KMS-11 (cell line): ENCODE results near the gene FAM229A.

Experiments
- H2AFZ ChIP-seq: fragments of 200-600 bp; sonication (generic); 2 replicates; pipeline ENCODE4 v1.6.1; 2016; ENCODE audit warnings: antibody characterized with exemption, mixed run types, low read depth
- H3K27ac ChIP-seq: fragments of 200-600 bp; sonication (generic); 2 replicates; pipeline ENCODE4 v1.6.1; 2016; ENCODE audit warnings: mild to moderate bottlenecking, mixed run types
- H3K27me3 ChIP-seq: fragments of 200-600 bp; sonication (generic); 2 replicates; pipeline ENCODE4 v1.6.1; 2017; ENCODE audit warnings: mild to moderate bottlenecking, low read depth, mixed run types, moderate library complexity; ENCODE audit not compliant: insufficient read depth
- H3K36me3 ChIP-seq: fragments of 200-600 bp; sonication (generic); 2 replicates; pipeline ENCODE4 v1.6.1; 2017; ENCODE audit warnings: mild to moderate bottlenecking, mixed run types; ENCODE audit not compliant: insufficient read depth
- H3K4me1 ChIP-seq: fragments of 200-600 bp; sonication (generic); 2 replicates; pipeline ENCODE4 v1.6.1; 2016; ENCODE audit warnings: mild to moderate bottlenecking, low read depth, mixed run types; ENCODE audit not compliant: poor library complexity, severe bottlenecking
- H3K4me2 ChIP-seq: fragments of 200-600 bp; sonication (generic); 2 replicates; pipeline ENCODE4 v1.7.0; 2016; ENCODE audit warnings: mild to moderate bottlenecking, mixed run types
- H3K4me3 ChIP-seq: fragments of 200-600 bp; sonication (generic); IDR thresholded peaks from 2 replicates; pipeline ENCODE4 v1.6.1; 2017; ENCODE audit warnings: low read depth, low read length, mixed read lengths; ENCODE audit not compliant: insufficient read depth
- H3K79me2 ChIP-seq: fragments of 200-600 bp; sonication (generic); 2 replicates; pipeline ENCODE4 v1.6.1; 2016; ENCODE audit warnings: low read depth, mixed run types; ENCODE audit not compliant: insufficient read depth
- H3K9ac ChIP-seq: fragments of 200-600 bp; sonication (generic); 2 replicates; pipeline ENCODE4 v1.6.1; 2016; ENCODE audit warnings: mild to moderate bottlenecking, mixed run types
- H4K20me1 ChIP-seq: fragments of 200-600 bp; sonication (generic); 2 replicates; pipeline ENCODE4 v1.6.1; 2016; ENCODE audit warnings: mild to moderate bottlenecking, mixed run types; ENCODE audit not compliant: insufficient read depth
- TF ChIP-seq, protein P1 (sequence below): fragments of 200-600 bp; sonication (generic); conservative IDR thresholded peaks from 2 replicates; pipeline ENCODE4 v1.6.1; 2017; ENCODE audit warnings: low read depth, mild to moderate bottlenecking, antibody characterized with exemption, low read length, moderate library complexity, mixed read lengths

The FAM229A gene

DNA sequence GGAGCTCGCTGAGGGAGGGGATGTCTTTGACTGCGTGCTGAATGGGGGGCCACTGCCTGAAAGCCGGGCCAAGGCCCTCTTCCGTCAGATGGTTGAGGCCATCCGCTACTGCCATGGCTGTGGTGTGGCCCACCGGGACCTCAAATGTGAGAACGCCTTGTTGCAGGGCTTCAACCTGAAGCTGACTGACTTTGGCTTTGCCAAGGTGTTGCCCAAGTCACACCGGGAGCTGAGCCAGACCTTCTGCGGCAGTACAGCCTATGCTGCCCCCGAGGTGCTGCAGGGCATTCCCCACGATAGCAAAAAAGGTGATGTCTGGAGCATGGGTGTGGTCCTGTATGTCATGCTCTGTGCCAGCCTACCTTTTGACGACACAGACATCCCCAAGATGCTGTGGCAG is 1.4 kb upstream of the FAM229A start:
- no peak overlapping the region for H3K27ac ChIP-seq
- H3K4me1 ChIP-seq: no peaks in the 10 kb centered on the region
- no peak overlapping the region for H3K4me3 ChIP-seq
- no peaks in the 10 kb centered on the region for H3K79me2 ChIP-seq
- no peak overlapping the region for H3K4me2 ChIP-seq
- no peaks in the 10 kb centered on the region for H4K20me1 ChIP-seq
- H3K36me3 ChIP-seq: no peaks in the 10 kb centered on the region
- H3K9ac ChIP-seq: no peak overlapping the region
- no peaks in the 10 kb centered on the region for H3K27me3 ChIP-seq
- H2AFZ ChIP-seq: no peak overlapping the region
- TF ChIP-seq, protein P1, sequence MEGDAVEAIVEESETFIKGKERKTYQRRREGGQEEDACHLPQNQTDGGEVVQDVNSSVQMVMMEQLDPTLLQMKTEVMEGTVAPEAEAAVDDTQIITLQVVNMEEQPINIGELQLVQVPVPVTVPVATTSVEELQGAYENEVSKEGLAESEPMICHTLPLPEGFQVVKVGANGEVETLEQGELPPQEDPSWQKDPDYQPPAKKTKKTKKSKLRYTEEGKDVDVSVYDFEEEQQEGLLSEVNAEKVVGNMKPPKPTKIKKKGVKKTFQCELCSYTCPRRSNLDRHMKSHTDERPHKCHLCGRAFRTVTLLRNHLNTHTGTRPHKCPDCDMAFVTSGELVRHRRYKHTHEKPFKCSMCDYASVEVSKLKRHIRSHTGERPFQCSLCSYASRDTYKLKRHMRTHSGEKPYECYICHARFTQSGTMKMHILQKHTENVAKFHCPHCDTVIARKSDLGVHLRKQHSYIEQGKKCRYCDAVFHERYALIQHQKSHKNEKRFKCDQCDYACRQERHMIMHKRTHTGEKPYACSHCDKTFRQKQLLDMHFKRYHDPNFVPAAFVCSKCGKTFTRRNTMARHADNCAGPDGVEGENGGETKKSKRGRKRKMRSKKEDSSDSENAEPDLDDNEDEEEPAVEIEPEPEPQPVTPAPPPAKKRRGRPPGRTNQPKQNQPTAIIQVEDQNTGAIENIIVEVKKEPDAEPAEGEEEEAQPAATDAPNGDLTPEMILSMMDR: no peak

DNA sequence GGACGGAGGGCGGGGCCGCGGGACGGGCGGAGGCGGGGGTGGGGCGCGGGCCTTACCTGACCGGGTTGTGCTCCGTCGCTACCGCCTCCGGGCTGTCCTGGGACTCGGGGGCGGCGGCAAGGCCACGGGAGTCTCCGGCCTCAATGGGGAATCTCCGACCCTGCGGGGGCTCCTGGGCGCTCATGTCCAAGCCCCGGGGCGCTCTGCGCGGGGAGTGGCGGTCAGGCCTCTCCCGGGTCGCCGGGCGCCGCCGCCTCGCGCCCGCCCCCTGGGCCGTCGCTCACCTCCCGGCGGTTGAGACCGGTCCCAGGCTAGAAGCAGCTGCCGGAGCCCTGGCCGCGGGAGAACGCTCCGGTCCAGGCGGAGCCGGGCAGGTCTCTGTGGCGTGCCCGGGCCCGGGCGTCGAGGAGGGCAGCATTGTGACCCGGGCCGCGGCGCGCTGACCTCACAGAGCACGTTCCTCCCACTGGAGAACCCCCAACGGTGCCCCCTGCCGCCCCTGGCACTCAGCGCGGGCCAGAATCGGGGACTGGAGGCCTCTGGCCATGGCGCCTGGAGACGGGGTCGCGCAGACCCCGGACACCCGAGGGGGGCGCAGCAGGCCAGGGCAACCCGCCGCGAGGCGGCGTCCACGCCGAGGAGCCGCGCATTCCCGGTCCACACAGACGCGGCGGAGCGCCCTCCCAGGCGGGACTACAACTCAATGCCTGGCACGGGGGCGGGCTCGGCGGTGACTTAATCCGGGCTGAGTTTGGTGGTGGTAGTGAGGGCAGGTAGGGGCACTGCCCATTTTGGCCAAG is 411 bp downstream of the FAM229A start:
- Histone ChIP-seq H3K9ac (no peak overlapping the region), H2AFZ (no peak overlapping the region), H3K27ac (no peak overlapping the region), H3K4me1 (no peaks in the 10 kb centered on the region), H3K27me3 (no peaks in the 10 kb centered on the region), H3K36me3 (no peaks in the 10 kb centered on the region), H3K4me3 (no peak overlapping the region), H3K79me2 (no peaks in the 10 kb centered on the region), H4K20me1 (no peaks in the 10 kb centered on the region), H3K4me2 (no peak overlapping the region)
- TF ChIP-seq, protein P1: no peak

DNA sequence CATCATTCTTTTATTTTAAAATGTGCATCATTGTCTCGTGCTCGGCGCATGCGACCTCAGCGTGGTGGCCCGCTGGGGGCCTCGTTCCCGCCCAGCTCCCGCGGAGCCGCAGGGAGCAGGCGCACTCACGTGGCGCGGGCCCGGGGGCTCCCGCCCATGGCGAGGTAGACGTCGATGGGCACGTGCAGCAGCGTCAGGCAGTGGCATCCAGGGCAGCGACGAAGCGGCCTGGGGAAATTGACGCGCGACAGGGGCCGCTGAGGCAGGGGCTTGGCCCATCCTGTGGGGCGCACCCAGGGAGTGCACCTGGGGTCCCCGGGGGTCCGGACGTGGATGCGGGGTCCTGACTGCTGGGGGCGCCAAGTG is 994 bp downstream of the FAM229A start:
- TF ChIP-seq, protein P1: no peak
- no peaks in the 10 kb centered on the region for H3K79me2 ChIP-seq
- H3K36me3 ChIP-seq: no peaks in the 10 kb centered on the region
- no peaks in the 10 kb centered on the region for H3K27me3 ChIP-seq
- no peaks in the 10 kb centered on the region for H3K4me1 ChIP-seq
- H3K27ac ChIP-seq: no peak overlapping the region
- no peak overlapping the region for H3K4me3 ChIP-seq
- H3K4me2 ChIP-seq: no peak overlapping the region
- H2AFZ ChIP-seq: no peak overlapping the region
- no peaks in the 10 kb centered on the region for H4K20me1 ChIP-seq
- no peak overlapping the region for H3K9ac ChIP-seq

DNA sequence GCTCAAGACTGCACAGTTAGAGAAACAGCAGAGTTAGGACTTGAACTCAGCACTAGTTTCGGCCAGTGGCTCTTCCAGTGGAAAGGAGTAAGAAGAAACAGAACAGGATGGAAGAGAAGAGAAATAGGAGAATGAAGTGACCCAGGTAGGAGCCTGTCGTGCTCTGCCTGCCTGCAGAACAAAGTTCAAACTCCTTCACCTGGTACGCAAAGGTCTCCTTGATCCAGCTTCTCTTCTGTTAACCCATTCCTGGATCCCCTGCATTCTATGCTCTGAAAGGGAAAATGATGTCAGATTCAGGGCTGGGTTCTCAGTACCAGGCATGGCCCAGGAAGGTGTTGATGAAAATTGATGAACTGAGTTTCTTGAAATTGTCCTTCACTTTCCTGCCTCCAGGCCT is 3.9 kb downstream of the FAM229A start:
- Histone ChIP-seq H3K9ac (no peak overlapping the region), H2AFZ (no peak overlapping the region), H3K4me3 (no peak overlapping the region), H4K20me1 (no peaks in the 10 kb centered on the region), H3K4me2 (no peak overlapping the region), H3K36me3 (no peaks in the 10 kb centered on the region), H3K27me3 (no peaks in the 10 kb centered on the region), H3K27ac (no peak overlapping the region), H3K79me2 (no peaks in the 10 kb centered on the region), H3K4me1 (no peaks in the 10 kb centered on the region)
- TF ChIP-seq, protein P1: no peak
